ENCODE results near the gene FAM124B.

DNA sequence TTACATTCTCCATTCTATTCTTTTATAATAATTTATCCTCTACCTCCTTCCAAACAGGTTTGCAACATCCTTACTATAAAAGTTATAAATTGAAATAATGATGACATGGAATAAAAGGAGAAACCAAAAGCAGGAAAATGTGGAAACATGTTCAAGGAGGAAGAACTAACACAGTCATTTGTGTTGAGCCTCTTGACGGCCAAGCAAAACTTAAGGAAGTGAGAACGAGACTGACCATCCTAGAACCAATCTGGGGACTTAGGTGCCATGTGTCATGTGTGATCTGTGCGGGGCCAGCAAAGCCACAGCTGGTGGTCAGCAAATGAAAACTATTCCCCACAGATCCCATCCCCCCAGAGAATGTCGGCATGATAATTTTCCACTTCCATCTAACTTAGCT lies 25.6 kb upstream of the FAM124B start:
- TF ChIP-seq, protein P1, sequence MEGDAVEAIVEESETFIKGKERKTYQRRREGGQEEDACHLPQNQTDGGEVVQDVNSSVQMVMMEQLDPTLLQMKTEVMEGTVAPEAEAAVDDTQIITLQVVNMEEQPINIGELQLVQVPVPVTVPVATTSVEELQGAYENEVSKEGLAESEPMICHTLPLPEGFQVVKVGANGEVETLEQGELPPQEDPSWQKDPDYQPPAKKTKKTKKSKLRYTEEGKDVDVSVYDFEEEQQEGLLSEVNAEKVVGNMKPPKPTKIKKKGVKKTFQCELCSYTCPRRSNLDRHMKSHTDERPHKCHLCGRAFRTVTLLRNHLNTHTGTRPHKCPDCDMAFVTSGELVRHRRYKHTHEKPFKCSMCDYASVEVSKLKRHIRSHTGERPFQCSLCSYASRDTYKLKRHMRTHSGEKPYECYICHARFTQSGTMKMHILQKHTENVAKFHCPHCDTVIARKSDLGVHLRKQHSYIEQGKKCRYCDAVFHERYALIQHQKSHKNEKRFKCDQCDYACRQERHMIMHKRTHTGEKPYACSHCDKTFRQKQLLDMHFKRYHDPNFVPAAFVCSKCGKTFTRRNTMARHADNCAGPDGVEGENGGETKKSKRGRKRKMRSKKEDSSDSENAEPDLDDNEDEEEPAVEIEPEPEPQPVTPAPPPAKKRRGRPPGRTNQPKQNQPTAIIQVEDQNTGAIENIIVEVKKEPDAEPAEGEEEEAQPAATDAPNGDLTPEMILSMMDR (conservative IDR thresholded peaks at IDR 0.05 in 1 of 2, IDR thresholded peaks at IDR 0.05 in 1 of 2; ENCODE audit: low read depth in 1 of 2, low read length in 2 of 2): no peak
- TF ChIP-seq EZH2 (IDR thresholded peaks at IDR 0.05; ENCODE audit: low read length, missing control alignments): no peak

Data from fibroblast of lung (primary cell).